Stimulated activated CD4-positive, alpha-beta T cell treated with anti-CD3 and anti-CD28 coated beads, TNF-alpha, amount 100 ng/mL, for 4 hours (primary cell): ENCODE measurements around the gene MTSS2.

Experiments
- DNase-seq, 3 experiments: peaks; one replicate each; pipeline ENCODE4 v3.0.0-alpha.2; 2020; ENCODE audit warnings: low read depth in 3 of 3

The MTSS2 gene

DNA sequence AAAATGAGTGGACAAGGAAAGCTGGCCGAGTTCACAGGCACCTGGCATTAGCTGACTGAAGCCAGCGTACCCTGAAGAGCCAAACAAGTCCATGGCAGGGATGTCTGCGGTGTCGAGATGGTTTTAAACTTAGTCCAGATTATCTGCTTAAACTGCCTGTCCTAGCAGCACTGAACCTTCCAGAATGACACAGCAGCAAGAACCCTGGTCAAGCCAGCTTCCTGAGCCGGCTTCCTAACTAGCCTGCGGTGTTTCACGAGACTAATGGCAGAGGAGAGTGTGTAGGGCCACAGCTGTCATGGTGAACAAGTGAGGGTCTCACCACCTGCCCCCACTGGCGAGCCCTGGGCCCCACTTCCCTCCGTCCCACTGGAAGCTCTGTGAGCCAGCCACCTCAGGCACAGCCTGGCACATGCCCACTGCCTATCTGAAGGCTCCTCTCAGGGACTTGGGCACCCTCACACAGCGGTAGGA is 28.8 kb upstream of the MTSS2 start:
- no peak for DNase-seq

DNA sequence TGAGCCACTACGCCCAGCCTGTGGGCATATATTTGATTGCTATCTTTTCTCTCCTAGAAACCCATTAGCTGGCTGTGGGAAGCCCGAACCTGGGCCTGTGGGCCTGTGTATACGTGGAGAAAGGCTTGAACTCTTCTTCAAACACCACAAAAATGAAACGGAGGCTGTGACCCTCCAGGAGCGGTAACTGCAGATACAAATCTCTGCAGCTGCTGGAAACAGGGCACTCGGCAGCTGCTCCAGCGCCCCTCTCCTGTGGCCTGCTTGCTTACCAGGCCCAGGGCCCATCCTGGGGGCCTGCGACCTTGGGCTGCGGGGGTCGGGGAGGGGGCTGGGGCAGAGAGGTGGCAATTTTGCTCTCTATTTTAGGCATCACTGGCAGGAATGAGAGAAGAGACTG is 28.0 kb upstream of the MTSS2 start:
- no peak for DNase-seq

DNA sequence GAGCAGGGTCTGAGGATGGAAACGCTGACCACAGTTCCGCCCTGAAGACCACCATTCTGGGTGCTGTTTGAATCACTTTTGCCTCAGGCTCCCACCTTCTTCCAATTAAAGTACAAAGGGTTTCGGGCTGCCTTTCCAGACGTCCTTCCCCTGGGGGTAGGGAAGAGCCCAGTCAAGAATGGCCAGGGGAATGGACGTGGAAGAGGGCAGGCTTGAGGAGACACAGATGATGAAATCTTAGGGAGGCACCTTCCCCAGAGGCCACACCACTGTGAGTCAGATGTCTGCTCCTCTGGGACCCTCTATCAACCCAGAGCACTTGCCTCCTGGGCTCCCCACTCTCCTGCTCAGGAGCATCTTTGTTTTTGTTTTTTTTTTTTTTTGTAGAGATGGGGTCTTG is 27.5 kb upstream of the MTSS2 start:
- DNase-seq: no peak

DNA sequence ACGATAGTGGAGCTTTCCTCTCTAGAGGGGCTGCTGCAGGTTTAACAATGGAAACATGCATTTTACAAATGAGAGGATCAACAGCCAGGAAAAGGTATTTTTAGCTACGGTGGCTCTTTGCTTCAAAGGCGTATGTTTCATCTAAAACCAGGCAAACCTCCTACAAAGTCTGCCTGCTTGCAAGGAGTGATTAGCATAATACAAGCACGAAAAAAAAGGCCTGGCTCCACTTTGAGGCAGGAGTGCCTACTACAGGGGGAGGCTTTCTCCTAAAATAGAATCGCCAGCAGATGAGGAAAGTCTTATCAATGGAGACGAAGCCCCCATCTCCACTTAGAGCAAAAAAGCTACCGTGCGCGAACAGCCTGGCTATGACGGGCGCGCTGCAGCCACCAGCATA is 27.1 kb upstream of the MTSS2 start:
- DNase-seq: no peak

DNA sequence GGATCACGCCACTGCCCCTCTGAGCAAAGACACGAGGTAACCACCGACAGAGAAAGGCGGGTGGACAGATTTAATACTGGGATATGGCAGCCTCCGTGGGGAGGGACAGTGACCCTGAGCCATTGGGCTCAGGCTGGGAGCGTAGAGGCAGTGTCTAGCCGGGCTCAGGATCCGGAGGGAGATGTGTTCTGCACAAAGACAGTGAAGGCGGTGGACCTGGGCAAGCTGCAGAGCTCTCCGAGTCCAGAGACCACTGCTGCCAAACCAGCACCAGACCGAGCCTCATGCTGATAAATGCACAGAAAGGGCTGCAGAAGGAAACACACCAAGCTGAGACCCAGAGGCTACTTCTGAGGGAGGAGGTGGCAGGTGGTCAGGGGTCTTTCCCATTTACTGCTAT is 26.5 kb upstream of the MTSS2 start:
- no peak for DNase-seq

DNA sequence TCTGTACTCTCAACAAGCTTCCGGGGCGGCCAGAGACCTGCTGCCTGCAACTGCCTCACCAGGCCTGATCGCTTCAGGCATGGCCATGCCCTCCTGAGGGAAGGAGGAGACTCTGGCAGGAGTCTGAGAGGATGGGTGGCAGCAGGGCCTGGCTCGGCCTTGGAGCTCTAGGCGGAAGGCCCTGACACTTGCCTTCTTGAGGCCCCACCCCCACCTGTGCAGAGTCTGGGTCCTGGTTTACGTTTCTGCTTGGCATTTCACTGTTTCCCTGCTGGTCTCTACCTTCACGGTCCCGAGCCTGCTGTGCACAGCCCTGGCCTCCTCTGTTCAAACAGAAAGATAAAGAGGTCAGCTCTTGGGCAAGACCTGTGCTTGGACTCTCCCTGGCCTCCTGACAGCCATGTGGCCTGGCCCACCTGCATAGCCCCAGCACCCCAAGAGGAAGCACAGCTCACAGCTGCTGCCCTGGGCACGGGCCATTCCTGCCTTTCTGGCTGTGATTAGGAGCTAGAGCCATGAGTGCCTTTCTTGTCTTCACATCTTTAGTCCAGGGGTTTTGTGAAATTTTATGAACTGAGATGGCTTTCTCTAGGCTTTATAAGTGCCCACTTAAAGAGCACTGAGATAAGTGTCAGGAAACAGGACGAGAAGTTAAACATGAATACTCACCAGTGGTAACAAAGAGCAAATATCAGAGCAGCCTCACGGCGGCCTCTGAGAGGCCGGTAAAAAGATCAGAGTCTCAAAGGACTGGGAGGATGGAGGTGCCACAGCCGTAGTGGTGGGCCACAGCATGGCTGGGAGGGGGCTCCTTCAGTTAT is 25.6 kb upstream of the MTSS2 start:
- no peak for DNase-seq

DNA sequence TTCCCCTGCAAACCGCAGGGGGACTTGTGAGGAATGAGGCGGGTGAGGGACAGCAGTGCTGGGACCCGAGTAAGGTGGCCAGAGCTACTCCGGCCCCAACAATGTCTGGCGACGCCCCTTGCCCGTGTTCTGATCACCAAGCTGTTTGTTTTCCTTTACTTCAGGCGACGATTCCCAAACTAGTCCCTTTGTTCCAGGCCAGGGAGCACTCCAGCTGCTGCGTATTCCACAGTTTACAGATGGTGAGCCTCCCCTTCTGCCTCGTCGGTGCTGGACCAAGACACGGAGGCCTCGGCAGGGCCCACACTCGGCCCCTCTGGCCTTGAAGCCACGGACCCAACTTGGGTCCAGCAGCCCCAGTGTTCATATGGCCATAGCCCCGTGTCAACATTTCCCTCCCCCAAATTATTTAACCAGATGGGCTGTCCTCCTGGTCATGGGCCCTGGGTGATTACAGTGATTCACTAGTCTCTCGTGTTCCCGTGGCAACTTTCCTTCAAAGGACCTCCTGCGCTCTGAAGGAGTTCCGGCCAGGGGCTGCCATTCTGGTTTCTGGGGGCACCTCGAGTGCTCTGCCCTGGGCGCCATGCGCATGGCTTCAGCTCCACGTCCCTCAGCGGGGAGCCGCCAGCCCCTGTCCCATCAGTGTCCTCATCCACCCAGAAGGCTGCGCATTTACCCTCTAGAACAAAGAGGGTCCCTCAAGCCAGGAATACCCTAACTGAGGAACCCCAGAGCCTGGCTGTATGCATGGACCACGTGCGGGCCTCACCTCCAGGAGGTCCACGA is 24.8 kb upstream of the MTSS2 start:
- DNase-seq: no peak

DNA sequence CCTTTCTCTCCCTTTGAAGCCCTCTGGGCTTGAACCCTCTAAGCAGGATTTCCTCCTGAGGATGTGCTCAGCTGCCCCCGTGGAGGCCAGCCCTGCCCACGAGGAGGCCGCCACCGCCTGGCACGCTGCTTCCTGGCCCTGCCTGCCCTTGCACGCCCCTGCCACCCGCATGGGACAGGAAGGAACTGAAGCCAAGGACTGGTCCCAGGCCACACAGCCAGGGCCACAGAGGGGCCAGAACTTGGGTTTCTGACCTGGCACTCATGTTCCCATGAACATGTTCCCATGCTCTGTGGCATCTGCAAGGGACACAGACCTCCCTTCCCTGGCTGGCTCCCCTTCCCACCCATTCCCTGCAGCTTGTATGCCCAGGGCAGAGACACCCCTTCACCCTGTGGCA is 24.1 kb upstream of the MTSS2 start:
- no peak for DNase-seq

DNA sequence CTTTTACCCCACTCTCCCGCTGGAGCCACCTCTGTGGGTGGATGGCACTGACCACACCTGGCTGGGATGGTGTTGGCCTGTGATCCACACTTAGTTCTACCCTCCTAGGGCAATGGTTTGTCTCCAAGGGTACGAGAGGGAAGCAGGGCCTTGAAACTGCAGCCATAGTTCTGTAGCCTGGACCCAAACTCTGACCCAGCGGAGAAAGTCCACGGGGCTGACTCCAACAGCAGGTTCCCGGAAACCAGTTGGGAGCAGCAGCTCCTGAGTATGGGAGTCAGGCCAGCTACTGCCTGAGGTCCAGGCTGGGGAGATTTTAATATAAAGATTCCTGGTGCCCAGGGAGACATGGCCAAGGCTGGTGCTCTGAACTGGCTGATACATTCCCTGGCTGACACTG is 23.6 kb upstream of the MTSS2 start:
- DNase-seq: no peak

DNA sequence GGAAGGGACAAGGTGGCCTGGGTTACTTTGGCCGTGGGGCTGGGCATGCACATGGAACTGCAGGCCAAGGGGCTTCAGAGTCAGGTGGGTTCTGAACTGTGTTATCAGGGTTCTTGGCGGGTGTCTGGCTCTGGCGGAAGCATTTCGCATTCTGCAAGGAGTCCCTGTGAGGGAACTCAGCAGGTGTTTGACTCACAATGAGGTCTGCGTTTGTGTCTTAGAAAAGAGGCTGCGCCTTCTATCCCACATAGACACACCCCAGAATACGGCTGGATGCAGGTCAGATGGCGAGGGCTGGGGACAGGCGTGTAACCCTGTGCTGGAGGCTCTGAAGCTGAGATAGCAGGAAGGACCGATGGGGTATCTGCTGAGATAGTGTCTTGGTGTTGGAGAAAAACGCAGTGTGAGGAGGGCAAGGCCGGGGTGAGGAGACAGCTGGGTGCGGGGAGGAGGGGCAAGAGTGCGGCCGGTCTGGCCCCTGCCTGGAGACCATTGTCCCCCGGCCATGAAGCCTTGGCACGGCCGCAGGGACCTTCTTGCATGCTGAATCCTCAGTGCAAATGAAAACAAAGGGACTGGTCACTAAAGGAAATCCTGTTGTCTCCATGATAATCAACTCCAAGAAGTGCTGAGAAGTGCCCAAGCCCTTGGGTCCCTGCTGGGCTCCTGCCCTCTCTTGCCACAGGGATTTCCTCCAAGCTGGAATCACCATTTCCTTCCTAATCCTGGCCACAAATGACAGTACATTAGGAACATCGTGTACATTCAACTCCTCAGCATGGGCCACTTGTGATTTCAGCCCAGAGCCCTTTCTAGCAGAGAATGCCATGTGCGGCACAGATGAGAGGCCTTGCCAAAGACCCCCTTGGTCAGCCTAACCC is 22.8 kb upstream of the MTSS2 start:
- DNase-seq: no peak

DNA sequence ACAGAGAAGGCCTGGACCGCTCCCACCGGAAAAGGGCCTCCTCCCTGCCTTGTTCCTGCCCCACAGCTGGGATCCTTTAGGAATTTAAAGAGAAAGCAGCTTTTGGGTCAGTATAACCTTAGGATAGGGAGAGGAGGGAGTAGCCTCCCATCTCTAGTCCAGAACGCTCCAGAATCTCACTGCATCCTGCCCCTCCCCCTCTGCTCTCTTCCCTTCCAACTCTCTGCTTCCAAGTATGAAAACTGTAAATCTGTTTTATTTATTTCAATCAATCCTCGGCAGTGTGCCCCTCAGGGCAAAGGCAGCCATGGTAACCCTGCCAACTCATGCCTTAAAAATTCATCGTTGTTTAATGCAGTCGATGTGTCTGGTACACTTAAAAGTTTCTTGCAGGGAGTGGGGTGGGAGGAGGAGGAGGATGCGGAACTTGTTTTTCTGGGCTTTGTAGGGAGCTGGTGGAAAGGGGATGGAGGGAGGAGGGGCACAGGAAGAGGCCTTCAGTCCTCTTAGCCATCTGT is 21.2 kb upstream of the MTSS2 start:
- DNase-seq: no peak

DNA sequence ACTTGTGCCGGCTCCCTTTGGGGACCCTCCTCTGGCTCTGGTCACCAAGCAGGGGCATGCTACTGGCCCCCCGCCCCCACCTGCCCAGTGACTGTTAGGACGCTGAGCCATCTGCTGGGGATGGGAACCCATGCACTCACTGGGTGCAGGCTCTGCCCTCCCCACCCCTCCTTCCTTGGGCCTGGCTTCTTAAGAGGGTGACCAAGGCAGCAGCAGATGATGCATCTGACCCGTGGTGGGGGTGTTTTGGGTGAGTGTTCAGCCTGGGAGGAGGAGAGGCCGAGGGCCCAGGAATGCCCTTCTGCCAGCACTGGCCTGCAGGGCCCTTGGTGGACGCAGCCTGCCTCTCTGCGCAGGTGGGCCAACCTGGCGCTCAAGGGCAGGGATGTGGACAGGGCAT is 19.2 kb upstream of the MTSS2 start:
- DNase-seq: no peak

DNA sequence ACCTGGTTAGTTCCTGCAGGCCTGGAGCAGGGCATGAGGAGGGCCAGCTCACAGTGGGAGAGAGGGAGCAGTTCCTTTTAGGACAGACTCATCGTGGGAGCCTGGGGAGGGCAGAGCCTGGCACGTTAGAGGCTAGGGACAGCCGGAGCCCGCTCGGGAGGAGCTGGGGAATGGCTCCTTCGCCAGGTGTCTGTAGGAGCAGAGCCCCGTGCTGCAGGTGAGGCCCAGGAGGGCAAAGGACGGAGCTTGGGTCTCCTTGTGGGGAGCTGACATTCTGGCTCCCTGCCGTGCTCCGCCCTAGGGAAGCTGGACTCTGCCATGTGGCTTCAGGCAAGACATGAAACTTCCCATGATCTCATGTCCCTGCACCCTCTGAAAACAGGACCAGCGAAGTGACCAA is 18.7 kb upstream of the MTSS2 start:
- DNase-seq: no peak

DNA sequence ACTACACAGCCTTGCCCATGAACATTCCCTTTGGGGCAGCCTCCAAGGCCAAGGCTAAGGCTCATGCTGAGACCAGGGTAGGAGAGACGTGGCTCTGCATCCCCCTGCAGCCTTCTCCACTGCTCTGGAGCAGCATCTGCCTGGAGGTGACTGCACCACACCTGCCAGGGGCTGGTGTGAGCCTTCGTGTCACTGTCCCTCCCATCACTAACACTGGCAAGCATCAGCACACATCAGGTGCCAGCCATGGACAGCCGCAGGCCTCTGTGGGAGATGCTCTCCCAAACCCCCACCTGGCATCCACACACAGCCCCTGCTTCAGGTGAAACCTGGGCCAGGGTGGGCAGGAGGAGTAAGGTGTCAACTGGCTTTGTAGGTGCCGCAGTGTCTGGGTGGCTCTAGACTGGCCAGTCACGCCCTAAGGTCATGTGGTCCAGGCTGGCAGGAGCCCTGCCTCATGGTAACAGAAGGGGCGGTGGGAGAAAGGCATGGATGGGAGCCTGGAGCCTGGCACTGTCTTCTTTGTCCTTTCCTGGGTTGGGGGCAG is 18.1 kb upstream of the MTSS2 start:
- no peak for DNase-seq

DNA sequence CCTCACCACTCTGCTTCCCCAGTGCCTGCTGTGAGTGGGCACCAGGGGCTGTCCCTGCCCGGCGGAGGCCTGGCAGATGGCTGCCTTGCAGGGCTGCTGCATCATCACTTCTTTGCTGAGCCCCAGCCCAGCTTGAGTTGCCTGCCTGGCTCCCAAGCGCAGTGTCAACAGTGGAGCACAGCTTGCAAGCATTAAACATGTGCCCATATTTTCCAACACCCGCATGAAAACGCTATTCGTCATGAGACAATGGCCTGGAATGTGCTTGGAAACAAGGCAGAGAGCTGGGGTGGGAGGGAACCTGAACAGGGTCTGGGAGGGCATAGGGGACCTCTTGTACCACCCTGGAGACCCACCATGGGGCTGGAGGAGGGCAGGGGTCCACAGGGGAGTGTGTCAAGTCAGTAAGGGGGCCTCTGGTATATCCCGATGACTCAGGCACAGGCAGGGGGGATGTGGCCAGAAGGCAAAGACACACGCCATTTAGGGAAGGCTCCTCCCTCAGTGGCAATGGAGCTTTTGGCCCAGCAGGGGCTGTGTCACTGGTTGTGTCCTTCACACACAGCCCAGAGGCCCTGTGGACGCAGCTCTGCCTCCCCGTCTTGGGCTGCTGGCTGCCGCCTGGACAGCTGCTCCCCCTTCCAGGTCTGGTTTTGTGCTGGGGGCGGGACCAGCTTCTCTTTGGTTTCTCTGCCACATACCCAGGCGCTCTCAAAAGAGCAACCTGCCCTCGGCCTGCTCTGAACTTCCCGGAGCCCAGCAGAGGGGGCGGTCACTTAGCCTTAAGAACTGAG is 17.4 kb upstream of the MTSS2 start:
- DNase-seq: no peak

DNA sequence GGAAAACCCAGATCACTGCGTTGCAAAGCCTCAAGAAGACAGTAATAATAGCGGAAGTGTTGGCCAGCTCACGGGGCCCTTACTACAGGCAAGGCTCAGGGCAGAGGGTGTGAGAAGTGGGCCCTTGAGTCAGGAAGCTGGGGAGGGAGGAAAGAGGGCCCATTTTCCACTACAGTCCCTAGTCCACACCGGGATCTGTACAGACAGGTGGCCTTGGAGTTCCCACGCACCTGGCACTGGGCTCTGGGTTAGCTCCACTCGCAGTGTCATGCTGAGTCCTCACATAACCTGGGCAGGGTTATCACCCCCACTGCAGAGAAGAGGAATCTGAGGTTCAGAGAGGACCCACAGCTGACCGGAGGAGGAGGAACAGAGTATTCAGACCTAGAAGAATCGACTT is 16.8 kb upstream of the MTSS2 start:
- DNase-seq: no peak

DNA sequence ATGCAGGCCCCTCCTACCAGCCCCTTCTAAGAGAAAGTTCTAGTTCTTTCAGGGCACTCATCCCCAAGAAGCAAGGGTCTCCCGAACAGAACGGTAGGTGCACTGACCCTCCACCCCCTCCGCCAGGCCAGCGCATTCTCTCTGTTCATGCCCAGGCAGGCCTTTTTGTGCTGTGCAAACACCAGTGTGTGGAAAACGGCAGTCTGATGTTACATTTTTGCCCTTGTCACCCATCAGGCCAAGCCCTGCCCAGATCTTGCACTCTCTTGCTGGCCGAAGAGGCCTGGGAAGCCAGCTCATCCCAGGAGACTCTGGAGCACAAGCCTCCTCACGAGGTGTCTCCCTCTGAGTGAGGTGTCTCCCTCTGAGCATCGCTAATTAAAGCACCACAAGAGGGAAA is 16.1 kb upstream of the MTSS2 start:
- DNase-seq: no peak

DNA sequence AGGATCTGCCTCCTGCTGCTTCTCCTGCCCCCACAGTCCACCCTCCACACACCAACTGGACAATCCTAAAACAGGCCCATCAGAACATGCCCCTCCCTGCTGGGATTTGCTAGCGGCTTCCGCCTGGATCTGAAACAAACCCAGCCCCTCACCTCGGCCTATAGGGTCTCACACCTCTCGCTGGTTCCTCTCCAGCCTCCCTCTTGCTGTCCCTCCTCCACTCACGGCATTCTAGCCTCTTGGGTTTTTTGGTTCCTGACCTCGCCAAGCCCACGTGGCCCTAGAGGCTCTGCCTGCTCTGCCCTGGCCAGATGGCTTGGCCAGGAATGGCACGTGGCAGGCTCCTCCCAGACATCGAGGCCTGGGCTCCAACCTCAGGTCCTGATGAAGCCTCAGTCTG is 15.7 kb upstream of the MTSS2 start:
- no peak for DNase-seq

DNA sequence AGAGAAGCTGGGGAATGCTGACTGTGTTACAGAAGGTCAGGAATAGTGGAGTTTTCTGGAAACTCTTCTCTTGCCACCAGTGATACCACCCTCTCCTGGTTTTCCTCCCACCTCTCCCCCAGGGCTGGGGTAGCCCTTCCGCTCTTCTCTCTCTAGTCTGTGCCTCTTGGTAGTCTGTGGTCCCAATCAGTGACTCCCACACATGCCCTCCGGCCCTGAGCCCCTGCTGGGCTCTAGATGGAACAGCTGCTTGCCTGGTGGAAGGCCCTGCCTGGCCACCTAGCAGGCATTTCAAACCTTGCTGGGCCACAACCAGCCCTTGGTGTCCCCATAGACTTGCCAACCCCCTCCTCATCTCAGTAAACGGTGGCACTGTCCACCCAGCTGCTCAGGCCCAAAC is 15.2 kb upstream of the MTSS2 start:
- no peak for DNase-seq

DNA sequence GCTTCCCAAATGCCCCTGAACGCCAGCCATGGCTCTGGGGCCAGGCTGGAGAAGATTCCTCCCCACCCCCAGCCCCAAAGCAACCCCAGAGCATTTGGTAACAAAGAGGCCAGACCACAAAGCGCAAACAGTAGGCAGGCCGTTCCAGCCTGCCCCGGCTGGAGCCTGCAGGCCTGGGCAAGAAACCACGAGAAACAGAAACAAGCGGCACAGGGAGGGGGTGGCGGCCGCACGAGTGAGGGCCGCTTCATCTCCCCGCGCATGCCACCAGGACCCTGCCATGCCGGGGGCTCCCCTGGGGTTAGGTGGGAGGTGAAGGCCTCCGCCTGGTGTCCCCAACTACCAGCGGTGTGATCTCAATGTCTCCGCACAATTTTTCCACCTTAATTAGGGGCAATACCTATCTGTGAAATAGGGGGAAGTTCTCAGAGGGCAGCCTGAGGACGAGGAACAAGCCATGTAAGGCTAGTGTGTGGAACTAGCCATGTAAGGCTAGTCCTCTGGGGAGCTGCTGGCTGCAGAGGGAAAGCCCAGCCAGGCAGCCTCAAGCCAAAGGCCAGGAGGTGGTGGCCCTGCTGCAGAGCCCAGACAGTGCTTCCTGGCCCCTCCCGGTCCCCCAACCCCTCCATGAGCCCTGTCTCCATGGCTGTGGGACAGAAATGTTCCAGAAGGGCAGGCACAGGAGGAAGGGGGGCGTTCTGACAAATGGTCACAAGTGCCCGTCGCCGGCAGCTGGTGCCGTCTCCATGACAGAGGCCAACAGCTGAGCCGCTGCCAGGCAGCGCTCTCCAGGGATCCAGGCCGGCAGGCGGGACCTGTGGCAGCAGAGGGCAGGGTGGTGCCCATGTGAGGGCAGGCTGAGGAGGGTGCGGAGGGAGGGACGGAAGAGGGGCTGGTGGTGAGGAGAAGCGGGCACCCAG is 14.5 kb upstream of the MTSS2 start:
- DNase-seq: no peak
